ENCODE measurements around the gene SYCE1L.

DNA sequence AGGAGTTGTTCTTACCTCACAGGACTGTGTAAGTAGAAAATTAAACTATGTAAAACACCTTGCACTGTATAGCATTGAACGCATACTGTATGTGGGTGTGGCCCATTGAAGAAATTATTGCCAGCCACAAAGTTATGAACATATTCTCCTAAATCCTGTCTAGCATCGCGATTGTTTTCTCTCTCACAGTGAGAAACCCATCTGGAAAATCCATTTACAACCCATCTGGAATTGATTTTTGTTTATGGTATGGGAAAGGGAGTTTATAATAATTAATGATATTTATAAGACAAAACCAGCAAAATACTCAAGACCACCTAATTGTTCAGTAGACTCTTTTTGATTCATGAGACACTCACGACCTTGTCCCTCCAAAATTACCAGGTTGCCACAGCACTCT is 30.3 kb upstream of the SYCE1L start:
- no peak for TF ChIP-seq YY1 (IDR thresholded peaks at IDR 0.05)
- TF ChIP-seq, protein P1, sequence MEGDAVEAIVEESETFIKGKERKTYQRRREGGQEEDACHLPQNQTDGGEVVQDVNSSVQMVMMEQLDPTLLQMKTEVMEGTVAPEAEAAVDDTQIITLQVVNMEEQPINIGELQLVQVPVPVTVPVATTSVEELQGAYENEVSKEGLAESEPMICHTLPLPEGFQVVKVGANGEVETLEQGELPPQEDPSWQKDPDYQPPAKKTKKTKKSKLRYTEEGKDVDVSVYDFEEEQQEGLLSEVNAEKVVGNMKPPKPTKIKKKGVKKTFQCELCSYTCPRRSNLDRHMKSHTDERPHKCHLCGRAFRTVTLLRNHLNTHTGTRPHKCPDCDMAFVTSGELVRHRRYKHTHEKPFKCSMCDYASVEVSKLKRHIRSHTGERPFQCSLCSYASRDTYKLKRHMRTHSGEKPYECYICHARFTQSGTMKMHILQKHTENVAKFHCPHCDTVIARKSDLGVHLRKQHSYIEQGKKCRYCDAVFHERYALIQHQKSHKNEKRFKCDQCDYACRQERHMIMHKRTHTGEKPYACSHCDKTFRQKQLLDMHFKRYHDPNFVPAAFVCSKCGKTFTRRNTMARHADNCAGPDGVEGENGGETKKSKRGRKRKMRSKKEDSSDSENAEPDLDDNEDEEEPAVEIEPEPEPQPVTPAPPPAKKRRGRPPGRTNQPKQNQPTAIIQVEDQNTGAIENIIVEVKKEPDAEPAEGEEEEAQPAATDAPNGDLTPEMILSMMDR (IDR thresholded peaks at IDR 0.05; ENCODE audit: low read depth, low read length, missing input control): no peak
- no peak for TF ChIP-seq TAF1 (conservative IDR thresholded peaks at IDR 0.05)
- no peak for TF ChIP-seq SP1 (IDR thresholded peaks at IDR 0.05)
- TF ChIP-seq RAD21 (IDR thresholded peaks at IDR 0.05): no peak
- TF ChIP-seq, protein P2, sequence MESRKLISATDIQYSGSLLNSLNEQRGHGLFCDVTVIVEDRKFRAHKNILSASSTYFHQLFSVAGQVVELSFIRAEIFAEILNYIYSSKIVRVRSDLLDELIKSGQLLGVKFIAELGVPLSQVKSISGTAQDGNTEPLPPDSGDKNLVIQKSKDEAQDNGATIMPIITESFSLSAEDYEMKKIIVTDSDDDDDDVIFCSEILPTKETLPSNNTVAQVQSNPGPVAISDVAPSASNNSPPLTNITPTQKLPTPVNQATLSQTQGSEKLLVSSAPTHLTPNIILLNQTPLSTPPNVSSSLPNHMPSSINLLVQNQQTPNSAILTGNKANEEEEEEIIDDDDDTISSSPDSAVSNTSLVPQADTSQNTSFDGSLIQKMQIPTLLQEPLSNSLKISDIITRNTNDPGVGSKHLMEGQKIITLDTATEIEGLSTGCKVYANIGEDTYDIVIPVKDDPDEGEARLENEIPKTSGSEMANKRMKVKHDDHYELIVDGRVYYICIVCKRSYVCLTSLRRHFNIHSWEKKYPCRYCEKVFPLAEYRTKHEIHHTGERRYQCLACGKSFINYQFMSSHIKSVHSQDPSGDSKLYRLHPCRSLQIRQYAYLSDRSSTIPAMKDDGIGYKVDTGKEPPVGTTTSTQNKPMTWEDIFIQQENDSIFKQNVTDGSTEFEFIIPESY (IDR thresholded peaks at IDR 0.05): no peak
- no peak for TF ChIP-seq GABPA (IDR thresholded peaks at IDR 0.05 in 1 of 2, conservative IDR thresholded peaks at IDR 0.05 in 1 of 2)
- no peak for TF ChIP-seq REST (IDR thresholded peaks at IDR 0.05)
- TF ChIP-seq RXRA (IDR thresholded peaks at IDR 0.05): no peak
